Urinary bladder (tissue), 4 donors: ENCODE results near the gene RARRES1. TPM values are rescaled to one million over a fixed set of nuclear protein-coding genes. Genes with fewer than 3 reads are reported as not detected.

Experiments
- DNase-seq: peaks from one replicate; pipeline ENCODE4 v3.0.0-alpha.2; 2015; ENCODE audit errors: extremely low spot score
- H3K27ac ChIP-seq: one replicate; pipeline ENCODE4 v1.5.1; 2013; ENCODE audit warnings: low read depth, mild to moderate bottlenecking, moderate library complexity
- H3K36me3 ChIP-seq: one replicate; pipeline ENCODE4 v1.6.1; 2013; ENCODE audit warnings: mild to moderate bottlenecking, moderate library complexity; ENCODE audit not compliant: insufficient read depth
- H3K4me1 ChIP-seq: one replicate; pipeline ENCODE4 v1.6.1; 2013; ENCODE audit warnings: mild to moderate bottlenecking, moderate library complexity; ENCODE audit not compliant: insufficient read depth
- H3K4me3 ChIP-seq: one replicate; pipeline ENCODE4 v1.5.1; 2013; ENCODE audit warnings: low read depth, low read length
- WGBS: extraction: QIAGEN DNeasy Blood & Tissue Kit; methylation state at CpG from one replicate; pipeline ENCODE4 v1.1.7; 2013; 5-methylcytosine and 5-hydroxymethylcytosine counted together
- polyA plus RNA-seq: library from polyadenylated mRNA; stranded (reverse); fragments of 200-250 nt; gene quantifications from one replicate; pipeline ENCODE4 v1.2.3, GENCODE V29; 2013
- total RNA-seq: library from RNA; depleted of rRNA; stranded (reverse); fragments of >200 nt; gene quantifications from one replicate; pipeline ENCODE4 v1.2.3, GENCODE V29; 2014
- donor health status: healthy with polysubstance abuse.
- donor health status: healthy.

Gene RARRES1
- total and polyA plus RNA-seq, 2 donors = 26.3 to 67.0 TPM

- peaks cover 2% of the 10 kb centered on the region for H3K4me1 ChIP-seq
- no peak overlapping the region for H3K27ac ChIP-seq
- no peak for DNase-seq
- H3K4me3 ChIP-seq = no peak overlapping the region
- no peaks in the 10 kb centered on the region for H3K36me3 ChIP-seq
- 88% methylated on average over 4 of the region's 4 CpGs for WGBS
These were observed 38.6 kb upstream of the RARRES1 start for GRCh38 chr3:158770741-158771350.

GRCh38 chr3:158769952-158770740 lies 37.9 kb upstream of the RARRES1 start:
- peak overlapping the region; percentile 41 for H3K27ac ChIP-seq
- 60% methylated on average over 10 of the region's 10 CpGs for WGBS
- no peak overlapping the region for H3K4me3 ChIP-seq
- no peaks in the 10 kb centered on the region for H3K36me3 ChIP-seq
- DNase-seq = no peak
- H3K4me1 ChIP-seq = peaks cover 2% of the 10 kb centered on the region

- Histone ChIP-seq H3K36me3 (no peaks in the 10 kb centered on the region), H3K4me1 (peaks cover 2% of the 10 kb centered on the region), H3K27ac (peak overlapping the region; percentile 3), H3K4me3 (no peak overlapping the region)
- no peak for DNase-seq
- WGBS = 27% methylated on average over 4 of the region's 4 CpGs
These were observed 37.3 kb upstream of the RARRES1 start for GRCh38 chr3:158769549-158769948.

GRCh38 chr3:158768881-158769543 lies 36.8 kb upstream of the RARRES1 start:
- peaks cover 2% of the 10 kb centered on the region for H3K4me1 ChIP-seq
- H3K36me3 ChIP-seq = no peaks in the 10 kb centered on the region
- peak overlapping the region; percentile 60 for H3K27ac ChIP-seq
- no peak overlapping the region for H3K4me3 ChIP-seq
- WGBS = 17% methylated on average over 8 of the region's 8 CpGs
- DNase-seq = peak; percentile 78

- H3K27ac ChIP-seq = peak overlapping the region; percentile 60
- peaks cover 2% of the 10 kb centered on the region for H3K4me1 ChIP-seq
- no peak for DNase-seq
- no peaks in the 10 kb centered on the region for H3K36me3 ChIP-seq
- 9% methylated on average over 7 of the region's 7 CpGs for WGBS
- H3K4me3 ChIP-seq = no peak overlapping the region
These were observed 36.1 kb upstream of the RARRES1 start for GRCh38 chr3:158768361-158768787.

GRCh38 chr3:158766364-158766763 lies 34.1 kb upstream of the RARRES1 start:
- DNase-seq = no peak
- H3K36me3 ChIP-seq = no peaks in the 10 kb centered on the region
- WGBS = 93% methylated on average over 1 of the region's 1 CpG
- no peaks in the 10 kb centered on the region for H3K4me1 ChIP-seq
- no peak overlapping the region for H3K4me3 ChIP-seq
- H3K27ac ChIP-seq = no peak overlapping the region

- Histone ChIP-seq H3K27ac (no peak overlapping the region), H3K36me3 (no peaks in the 10 kb centered on the region), H3K4me1 (no peaks in the 10 kb centered on the region), H3K4me3 (no peak overlapping the region)
- WGBS = 79% methylated on average over 3 of the region's 3 CpGs
- DNase-seq = no peak
These were observed 33.4 kb upstream of the RARRES1 start for GRCh38 chr3:158765518-158766205.

- DNase-seq = no peak
- Histone ChIP-seq H3K27ac (no peak overlapping the region), H3K4me3 (no peak overlapping the region), H3K4me1 (no peaks in the 10 kb centered on the region), H3K36me3 (no peaks in the 10 kb centered on the region)
- 76% methylated on average over 2 of the region's 2 CpGs for WGBS
These were observed 31.2 kb upstream of the RARRES1 start for GRCh38 chr3:158763421-158763820.

- Histone ChIP-seq H3K36me3 (no peaks in the 10 kb centered on the region), H3K4me1 (no peaks in the 10 kb centered on the region), H3K27ac (no peak overlapping the region), H3K4me3 (no peak overlapping the region)
- DNase-seq = no peak
- 81% methylated on average over 4 of the region's 4 CpGs for whole genome bisulfite sequencing
These were observed 30.4 kb upstream of the RARRES1 start for GRCh38 chr3:158762701-158763100.

GRCh38 chr3:158761350-158761749 lies 29.1 kb upstream of the RARRES1 start:
- Histone ChIP-seq H3K4me3 (no peak overlapping the region), H3K27ac (no peak overlapping the region), H3K36me3 (no peaks in the 10 kb centered on the region), H3K4me1 (no peaks in the 10 kb centered on the region)
- WGBS = 84% methylated on average over 3 of the region's 3 CpGs
- DNase-seq = no peak

GRCh38 chr3:158755421-158755820 lies 23.2 kb upstream of the RARRES1 start:
- no peak for DNase-seq
- 48% methylated on average over 2 of the region's 2 CpGs for WGBS
- Histone ChIP-seq H3K36me3 (no peaks in the 10 kb centered on the region), H3K4me1 (no peaks in the 10 kb centered on the region), H3K4me3 (no peak overlapping the region), H3K27ac (no peak overlapping the region)

GRCh38 chr3:158753854-158754253 lies 21.6 kb upstream of the RARRES1 start:
- H3K27ac ChIP-seq = no peak overlapping the region
- no peak for DNase-seq
- H3K36me3 ChIP-seq = no peaks in the 10 kb centered on the region
- no peaks in the 10 kb centered on the region for H3K4me1 ChIP-seq
- 92% methylated on average over 5 of the region's 5 CpGs for WGBS
- no peak overlapping the region for H3K4me3 ChIP-seq

- Histone ChIP-seq H3K4me3 (no peak overlapping the region), H3K27ac (no peak overlapping the region), H3K36me3 (no peaks in the 10 kb centered on the region), H3K4me1 (no peaks in the 10 kb centered on the region)
- DNase-seq = no peak
- WGBS = 67% methylated on average over 1 of the region's 1 CpG
These were observed 19.1 kb upstream of the RARRES1 start for GRCh38 chr3:158751316-158751715.
